ENCODE measurements around the gene HNRNPUL1.

GRCh38 chr19:41332468-41332867 is 68.3 kb downstream of the HNRNPUL1 start:
- no peak for TF ChIP-seq POLR2A (IDR thresholded peaks at IDR 0.05)
- TF ChIP-seq CTCF (IDR thresholded peaks at IDR 0.05), result no peak
